Neural cell (in vitro differentiated cells): ENCODE data around the gene SETD5.

Source experiments
- CTCF ChIP-seq: fragments of 450-650 bp; IDR thresholded peaks from 2 replicates; pipeline ENCODE4 v1.5.1; 2014; ENCODE audit warnings: antibody characterized with exemption, mild to moderate bottlenecking, moderate library complexity; ENCODE audit not compliant: poor library complexity, severe bottlenecking
- TAF1 ChIP-seq: IDR thresholded peaks from 2 replicates; pipeline ENCODE4 v1.6.1; 2012; ENCODE audit warnings: low read depth

- TF ChIP-seq CTCF = no peak
- no peak for TF ChIP-seq TAF1
These were observed 4.6 kb downstream of the SETD5 start for GRCh38 chr3:9401986-9402385.
